Ovary (tissue), 9 donors: ENCODE data around the gene NPHP4. TPM values are rescaled to one million over a fixed set of nuclear protein-coding genes. Genes with fewer than 3 reads are reported as not detected.

ENCODE experiments used
- DNase-seq, 5 donors: peaks; one replicate each; pipeline ENCODE4 v3.0.0-alpha.2; 2019 to 2020
- H3K27ac ChIP-seq, 2 donors: fragments of 200-600 bp; one replicate each; pipeline versions ENCODE4 v1.5.1 to v1.8.0; 2019 to 2022
- H3K27me3 ChIP-seq: fragments of 200-600 bp; one replicate; pipeline ENCODE4 v1.8.0; 2022
- H3K36me3 ChIP-seq: fragments of 200-600 bp; sonication (generic); one replicate; pipeline ENCODE4 v1.5.1; 2019
- H3K4me1 ChIP-seq: one replicate; pipeline ENCODE4 v1.8.1; 2013; ENCODE audit warnings: mild to moderate bottlenecking, moderate library complexity; ENCODE audit not compliant: insufficient read depth
- H3K4me3 ChIP-seq: fragments of 200-600 bp; sonication (generic); one replicate; pipeline ENCODE4 v1.5.1; 2017
- H3K9me3 ChIP-seq, 2 donors: fragments of 200-600 bp in 1 of 2; sonication (generic) in 1 of 2; one replicate each; pipeline versions ENCODE4 v1.5.1 to v1.8.1; 2013 to 2019; ENCODE audit warnings: mild to moderate bottlenecking in 1 of 2, moderate library complexity in 1 of 2
- CTCF ChIP-seq, 3 donors: fragments of 450-650 bp in 2 of 3; fragments of 200-600 bp in 1 of 3; IDR thresholded peaks; one replicate each; pipeline versions ENCODE4 v1.5.1 to v1.8.0; 2016 to 2022; ENCODE audit warnings: antibody characterized with exemption in 3 of 3, mild to moderate bottlenecking in 1 of 3
- EP300 ChIP-seq: sonication (generic); formaldehyde crosslinking; IDR thresholded peaks from one replicate; pipeline ENCODE4 v1.6.1; 2017; ENCODE audit warnings: antibody characterized with exemption
- POLR2A ChIP-seq: fragments of 450-650 bp; IDR thresholded peaks from one replicate; pipeline ENCODE4 v1.6.1; 2017; ENCODE audit warnings: antibody characterized with exemption, mild to moderate bottlenecking, moderate library complexity
- WGBS, 3 donors: extraction: QIAGEN DNeasy Blood & Tissue Kit in 1 of 3; methylation state at CpG; one replicate each; pipeline versions ENCODE4 v1.1.5 to v1.1.7; 2013 to 2017; 5-methylcytosine and 5-hydroxymethylcytosine counted together
- intact Hi-C, 4 donors: fragments of 100-400 bp; cut with DNase I; formaldehyde crosslinking; loops; one replicate each; pipeline versions ENCODE4 v1.11.0 to v1.15.1; 2022 to 2023
- polyA plus RNA-seq, 2 donors: library from polyadenylated mRNA; stranded (reverse); fragments of 200-250 nt in 1 of 2; fragments of 350-450 nt in 1 of 2; fragmentation: Illumina TruSeq in 1 of 2; extraction: RNeasy Lipid Tissue Mini Kit (QIAGEN cat#74804) in 1 of 2; gene quantifications; one replicate each; pipeline ENCODE4 v1.2.3, GENCODE V29; 2013 to 2014
- total RNA-seq, 7 donors: library from RNA; depleted of rRNA in 2 of 7; stranded (reverse); fragments of >200 nt in 2 of 7; fragmentation: NEBNext Ultra II Directional in 3 of 7; extraction: Animal tissue kit (Norgen Biotek cat#: 25700) in 3 of 7; gene quantifications; one replicate each; pipeline versions ENCODE4 v1.1.0 to v1.2.4, GENCODE V29; 2016 to 2023
- donor health status: DM: no; HTN: no; CAD: no; lungs with moderate emphysema.
- donor health status: DM: no; HTN: no; CAD: no.
- donor health status: Bipolar disorder and iron deficiency.
- donor health status: DM: yes; HTN: yes; CAD: no.
- donor health status: DM: no; HTN: no; CAD: no.
- donor health status: DM: yes; HTN: yes; CAD: no.

Gene NPHP4
- total and polyA plus RNA-seq, 9 donors = 1.5 to 20.8 (median 10.7) TPM

DNA sequence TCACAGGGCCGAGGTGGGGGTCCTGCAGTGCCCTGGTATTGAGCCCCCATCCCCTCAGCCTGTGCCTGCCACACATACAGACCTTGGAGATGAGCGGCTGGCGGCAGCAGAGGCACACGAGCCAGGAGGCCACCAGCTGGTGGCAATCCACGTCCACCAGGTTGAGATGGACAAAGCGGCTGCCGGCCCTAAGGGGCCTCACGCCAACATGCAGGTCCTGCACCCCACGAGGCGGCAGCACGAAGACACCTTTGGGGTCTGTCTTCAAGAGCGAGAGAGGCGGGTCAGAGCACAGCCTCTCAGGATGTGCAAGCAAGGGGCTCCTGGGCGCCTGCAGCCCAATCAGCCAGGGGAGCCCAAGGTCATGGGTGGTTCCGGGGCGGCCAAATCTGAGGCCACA, 128.0 kb downstream of the NPHP4 start:
- Histone ChIP-seq H3K27ac (no peak overlapping the region), H3K27me3 (no peaks in the 10 kb centered on the region), H3K9me3 (no peaks in the 10 kb centered on the region), H3K4me3 (no peak overlapping the region), H3K4me1 (no peaks in the 10 kb centered on the region), H3K36me3 (no peaks in the 10 kb centered on the region)
- intact Hi-C loops = no loop called here
- no peak for DNase-seq
- 89 to 94% (median 91%) methylated on average over 15 to 16 of the region's 16 CpGs for WGBS, 3 donors
- TF ChIP-seq POLR2A = no peak
- TF ChIP-seq EP300 = no peak
- TF ChIP-seq CTCF (IDR thresholded peaks at IDR 0.05) = no peak

- Histone ChIP-seq H3K9me3 (no peaks in the 10 kb centered on the region), H3K4me3 (no peak overlapping the region), H3K27me3 (no peaks in the 10 kb centered on the region), H3K4me1 (no peaks in the 10 kb centered on the region), H3K36me3 (no peaks in the 10 kb centered on the region), H3K27ac (no peak overlapping the region)
- TF ChIP-seq EP300 = no peak
- no peak for TF ChIP-seq CTCF (IDR thresholded peaks at IDR 0.05)
- no peak for TF ChIP-seq POLR2A
- 89 to 91% (median 90%) methylated on average over 17 of the region's 17 CpGs for WGBS, 3 donors
- intact Hi-C loops = no loop called here
- no peak for DNase-seq
These were observed 129.0 kb downstream of the NPHP4 start for GRCh38 chr1:5863238-5863637.

DNA sequence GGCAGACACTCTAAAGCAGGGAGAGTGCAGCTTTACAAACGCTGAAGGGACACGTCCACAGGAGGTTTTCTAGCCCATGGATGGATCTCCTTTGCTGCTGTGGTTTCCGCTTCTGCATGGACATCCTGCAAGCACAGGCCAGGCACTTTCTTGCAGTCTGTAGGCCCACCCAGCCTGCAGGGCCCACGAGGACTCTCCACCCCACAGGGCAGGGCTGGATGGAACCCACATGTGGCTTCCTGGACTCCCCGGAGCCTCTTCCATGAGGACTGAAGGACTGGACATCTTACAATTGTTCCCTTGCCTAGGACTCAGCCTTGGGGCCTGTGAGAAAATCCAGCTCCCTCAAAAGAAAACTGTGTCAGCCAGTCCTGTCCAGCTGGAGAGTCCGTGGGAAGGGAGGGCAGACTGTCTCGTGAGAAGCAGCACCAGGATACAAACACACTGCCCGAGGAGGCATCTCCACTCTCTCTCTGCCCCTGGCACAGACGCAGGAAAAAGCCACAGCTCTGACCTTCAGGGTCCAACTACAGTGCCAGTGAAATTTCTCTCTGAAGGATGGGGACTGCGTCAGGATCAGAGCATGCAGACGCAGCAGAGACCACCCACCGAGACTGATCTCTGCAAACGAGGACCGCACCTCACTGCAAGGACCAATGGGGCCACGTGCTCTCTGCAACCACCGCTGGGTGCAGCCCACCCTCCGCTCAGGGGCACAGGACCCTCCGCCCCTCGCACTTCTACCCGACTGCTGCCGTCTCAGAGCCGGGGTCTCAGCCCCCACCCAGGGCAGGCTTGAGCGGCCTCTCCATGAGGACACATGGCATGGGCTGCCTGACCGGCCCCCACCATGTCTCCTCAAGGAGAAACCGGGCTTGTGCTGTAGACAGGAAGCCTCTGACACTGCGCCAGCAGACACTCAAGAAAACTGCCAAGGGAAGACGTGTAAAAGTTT, 130.1 kb downstream of the NPHP4 start:
- H3K9me3 ChIP-seq = no peaks in the 10 kb centered on the region
- DNase-seq = no peak
- H3K4me3 ChIP-seq = no peak overlapping the region
- no peak overlapping the region for H3K27ac ChIP-seq
- no peaks in the 10 kb centered on the region for H3K36me3 ChIP-seq
- 63 to 85% (median 73%) methylated on average over 27 of the region's 27 CpGs for WGBS, 3 donors
- no peak for TF ChIP-seq POLR2A
- no peak for TF ChIP-seq EP300
- TF ChIP-seq CTCF (IDR thresholded peaks at IDR 0.05) = no peak
- H3K27me3 ChIP-seq = no peaks in the 10 kb centered on the region
- intact Hi-C loops = no loop called here
- no peaks in the 10 kb centered on the region for H3K4me1 ChIP-seq

DNA sequence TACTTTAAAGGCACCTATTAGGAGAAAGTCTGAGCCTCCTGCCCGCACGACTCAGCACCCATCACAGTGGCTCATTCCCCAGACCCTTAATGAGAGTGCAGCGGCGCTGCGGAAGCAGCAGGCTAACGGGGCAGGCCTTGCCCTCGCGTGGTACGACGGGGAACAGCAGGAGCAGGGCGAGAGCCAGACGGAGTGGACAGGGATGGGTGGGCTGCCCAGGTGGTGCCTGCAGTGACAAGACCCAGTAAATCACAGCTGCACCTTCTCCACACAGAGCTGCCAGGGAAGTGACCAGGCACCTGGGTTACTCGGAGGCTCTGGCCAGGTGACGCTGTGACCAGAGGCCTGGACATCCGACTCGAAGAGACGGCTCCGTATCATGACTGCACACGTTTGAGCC, 131.9 kb downstream of the NPHP4 start:
- intact Hi-C loops = no loop called here
- Histone ChIP-seq H3K27ac (no peak overlapping the region), H3K36me3 (no peaks in the 10 kb centered on the region), H3K27me3 (no peaks in the 10 kb centered on the region), H3K9me3 (no peaks in the 10 kb centered on the region), H3K4me1 (no peaks in the 10 kb centered on the region), H3K4me3 (no peak overlapping the region)
- no peak for DNase-seq
- 87 to 91% (median 90%) methylated on average over 19 of the region's 19 CpGs for whole genome bisulfite sequencing, 3 donors
- TF ChIP-seq EP300 (no peak), CTCF (IDR thresholded peaks at IDR 0.05) (no peak), POLR2A (no peak)
